H9 (cell line): ENCODE results near the gene GAGE10. TPM values are rescaled to one million over a fixed set of nuclear protein-coding genes. Genes with fewer than 3 reads are reported as not detected.

Experiments used
- DNase-seq: peaks from one replicate; pipeline ENCODE4 v3.0.0-alpha.2; 2017
- H2AFZ ChIP-seq: one replicate; pipeline ENCODE4 v1.6.1; 2013; ENCODE audit warnings: mild to moderate bottlenecking, low read length, control low read depth, moderate library complexity
- H2AK5ac ChIP-seq: 2 replicates; pipeline ENCODE4 v1.6.1; 2013; ENCODE audit warnings: low read length, control low read depth, mixed read lengths; ENCODE audit not compliant: insufficient read length
- H2BK120ac ChIP-seq: one replicate; pipeline ENCODE4 v1.6.1; 2013; ENCODE audit warnings: low read depth, mild to moderate bottlenecking, low read length, control low read depth, inconsistent platforms; ENCODE audit not compliant: poor library complexity, severe bottlenecking
- H2BK12ac ChIP-seq: 2 replicates; pipeline ENCODE4 v1.6.1; 2013; ENCODE audit warnings: low read length, control low read depth, mixed read lengths, low read depth; ENCODE audit not compliant: insufficient read length
- H2BK15ac ChIP-seq: 2 replicates; pipeline ENCODE4 v1.6.1; 2013; ENCODE audit warnings: low read depth, low read length, control low read depth
- H2BK20ac ChIP-seq: one replicate; pipeline ENCODE4 v1.6.1; 2013; ENCODE audit warnings: low read depth, mild to moderate bottlenecking, low read length, control low read depth, inconsistent platforms; ENCODE audit not compliant: poor library complexity, severe bottlenecking
- H2BK5ac ChIP-seq: 2 replicates; pipeline ENCODE4 v1.6.1; 2013; ENCODE audit warnings: low read length, control low read depth, mixed read lengths; ENCODE audit not compliant: insufficient read length
- H3K14ac ChIP-seq: 2 replicates; pipeline ENCODE4 v1.6.1; 2013; ENCODE audit warnings: low read length, control low read depth; ENCODE audit not compliant: insufficient read depth
- H3K18ac ChIP-seq: 2 replicates; pipeline ENCODE4 v1.6.1; 2013; ENCODE audit warnings: low read depth, mild to moderate bottlenecking, mixed read lengths, low read length, control low read depth; ENCODE audit not compliant: insufficient read length
- H3K23ac ChIP-seq: 2 replicates; pipeline ENCODE4 v1.6.1; 2013; ENCODE audit warnings: low read length, control low read depth, mixed read lengths, low read depth; ENCODE audit not compliant: insufficient read length
- H3K23me2 ChIP-seq: 2 replicates; pipeline ENCODE4 v1.6.1; 2013; ENCODE audit warnings: low read depth, mild to moderate bottlenecking, mixed read lengths, low read length, control low read depth; ENCODE audit not compliant: insufficient read length, poor library complexity, severe bottlenecking
- H3K27ac ChIP-seq: 2 replicates; pipeline ENCODE4 v1.5.1; 2013; ENCODE audit warnings: low read length, control low read depth, mixed read lengths, low read depth; ENCODE audit not compliant: insufficient read length
- H3K27me3 ChIP-seq: 2 replicates; pipeline ENCODE4 v1.6.1; 2013; ENCODE audit warnings: low read length, control low read depth, inconsistent platforms; ENCODE audit not compliant: insufficient read depth
- H3K4ac ChIP-seq: 2 replicates; pipeline ENCODE4 v1.6.1; 2013; ENCODE audit warnings: low read depth, mild to moderate bottlenecking, control low read depth, inconsistent platforms, low read length, moderate library complexity
- H3K4me1 ChIP-seq: 2 replicates; pipeline ENCODE4 v1.6.1; 2013; ENCODE audit warnings: low read length, control low read depth, inconsistent platforms; ENCODE audit not compliant: insufficient read depth
- H3K4me2 ChIP-seq: 2 replicates; pipeline ENCODE4 v1.6.1; 2013; ENCODE audit warnings: low read length, control low read depth, mixed read lengths; ENCODE audit not compliant: insufficient read length, insufficient read depth
- H3K56ac ChIP-seq: 2 replicates; pipeline ENCODE4 v1.6.1; 2013; ENCODE audit warnings: low read depth, mild to moderate bottlenecking, mixed read lengths, low read length, control low read depth; ENCODE audit not compliant: insufficient read length
- H3K79me1 ChIP-seq: 2 replicates; pipeline ENCODE4 v1.6.1; 2013; ENCODE audit warnings: low read depth, mild to moderate bottlenecking, moderate library complexity, low read length, control low read depth, inconsistent platforms; ENCODE audit not compliant: insufficient read depth, poor library complexity, severe bottlenecking
- H3K79me2 ChIP-seq: 2 replicates; pipeline ENCODE4 v1.6.1; 2013; ENCODE audit warnings: low read length, control low read depth, inconsistent platforms; ENCODE audit not compliant: insufficient read depth
- H3K9ac ChIP-seq: 2 replicates; pipeline ENCODE4 v1.6.1; 2013; ENCODE audit warnings: low read length, control low read depth, mixed read lengths; ENCODE audit not compliant: insufficient read length; ENCODE audit errors: extremely low read depth
- H3K9me3 ChIP-seq: one replicate; pipeline ENCODE4 v1.6.1; 2013; ENCODE audit warnings: low read depth, low read length, inconsistent platforms; ENCODE audit not compliant: control insufficient read depth
- H3T11ph ChIP-seq: one replicate; pipeline ENCODE4 v1.6.1; 2013; ENCODE audit warnings: mild to moderate bottlenecking, low read length, control low read depth, inconsistent platforms
- H4K20me1 ChIP-seq: one replicate; pipeline ENCODE4 v1.6.1; 2013; ENCODE audit not compliant: control insufficient read depth, insufficient read length, insufficient read depth
- H4K5ac ChIP-seq: 2 replicates; pipeline ENCODE4 v1.6.1; 2013; ENCODE audit warnings: low read depth, mild to moderate bottlenecking, mixed read lengths, low read length, control low read depth; ENCODE audit not compliant: insufficient read length
- H4K8ac ChIP-seq: replicated peaks from 2 replicates; pipeline ENCODE4 v1.6.1; 2013; ENCODE audit warnings: low read length, control low read depth, mixed read lengths, low read depth; ENCODE audit not compliant: insufficient read length
- H4K91ac ChIP-seq: 2 replicates; pipeline ENCODE4 v1.6.1; 2013; ENCODE audit warnings: low read depth, mild to moderate bottlenecking, moderate library complexity, mixed read lengths, low read length, control low read depth; ENCODE audit not compliant: insufficient read length
- H3K27ac Mint-ChIP-seq, 3 experiments: 2 replicates in 2 of 3; 3 replicates in 1 of 3; pipeline ENCODE4 v1.8.0; 2020 to 2021; ENCODE audit warnings: mixed read lengths in 3 of 3, mild to moderate bottlenecking in 1 of 3, moderate library complexity in 1 of 3
- H3K27me3 Mint-ChIP-seq: 2 replicates; pipeline ENCODE4 v1.8.0; 2021; ENCODE audit warnings: low read depth, mild to moderate bottlenecking, moderate library complexity, mixed read lengths
- H3K36me3 Mint-ChIP-seq, 3 experiments: 2 replicates in 2 of 3; 3 replicates in 1 of 3; pipeline ENCODE4 v1.8.0; 2020 to 2021; ENCODE audit warnings: low read depth in 3 of 3, mixed read lengths in 3 of 3; ENCODE audit not compliant: insufficient read depth in 1 of 3
- H3K4me1 Mint-ChIP-seq, 2 experiments: 2 replicates each; pipeline ENCODE4 v1.8.0; 2020; ENCODE audit warnings: mixed read lengths in 2 of 2
- H3K4me3 Mint-ChIP-seq, 2 experiments: 2 replicates in 1 of 2; 3 replicates in 1 of 2; pipeline ENCODE4 v1.8.0; 2020 to 2021; ENCODE audit warnings: mild to moderate bottlenecking in 2 of 2, mixed read lengths in 2 of 2, moderate library complexity in 1 of 2
- H3K9me3 Mint-ChIP-seq, 2 experiments: 2 replicates in 1 of 2; 3 replicates in 1 of 2; pipeline ENCODE4 v1.8.0; 2020; ENCODE audit warnings: mild to moderate bottlenecking in 2 of 2, mixed read lengths in 2 of 2, moderate library complexity in 1 of 2
- WGBS: extraction: QIAGEN DNeasy Blood & Tissue Kit; methylation state at CpG from one replicate; pipeline ENCODE4 v1.1.7; 2013; ENCODE audit warnings: missing lambda C conversion rate, low lambda C conversion rate, mixed read lengths; ENCODE audit not compliant: insufficient read length; ENCODE audit errors: extremely low coverage; 5-methylcytosine and 5-hydroxymethylcytosine counted together
- total RNA-seq: library from RNA; stranded (reverse); gene quantifications from 2 replicates; pipeline ENCODE4 v1.2.1, GENCODE V29; 2021
- TF ChIP-seq, protein P1 (sequence below): fragments of 200-600 bp; sonication (generic); conservative IDR thresholded peaks from 3 replicates; pipeline ENCODE4 v1.8.0; 2021; ENCODE audit warnings: antibody characterized with exemption, mild to moderate bottlenecking

Gene GAGE10
- total RNA-seq, 1 experiment from 2014 or later = not detected

DNA sequence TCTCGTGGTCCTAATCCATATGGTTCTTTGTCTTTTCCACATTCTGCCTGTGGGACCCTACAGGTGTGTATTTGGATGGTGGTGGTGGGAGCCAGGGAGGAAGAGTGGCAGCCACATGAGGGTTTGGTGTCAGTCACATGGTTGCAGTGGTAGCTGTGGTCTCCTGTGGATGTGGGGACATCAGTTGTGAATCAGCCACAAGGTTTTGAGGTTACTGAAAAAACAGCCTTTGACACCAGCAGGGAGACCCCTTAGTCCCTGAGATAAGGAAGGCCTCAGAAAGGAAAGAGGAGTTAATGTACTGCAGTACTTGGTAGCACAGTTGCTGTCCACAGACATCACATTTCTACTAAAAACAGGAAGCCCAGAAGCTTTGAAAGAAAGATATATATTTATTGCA is 15.8 kb upstream of the GAGE10 start:
- no peak overlapping the region for H3T11ph ChIP-seq
- no peak overlapping the region for H2BK5ac ChIP-seq
- no peak overlapping the region for H2AK5ac ChIP-seq
- peaks cover 60 to 72% of the 10 kb centered on the region in 2 experiments for H3K9me3 Mint-ChIP-seq
- H3K23me2 ChIP-seq = no peaks in the 10 kb centered on the region
- no peak for DNase-seq
- H3K9me3 ChIP-seq = peaks cover 24% of the 10 kb centered on the region
- H3K79me2 ChIP-seq = no peaks in the 10 kb centered on the region
- no peak overlapping the region for H2BK20ac ChIP-seq
- H3K27ac Mint-ChIP-seq = no peak overlapping the region
- H3K14ac ChIP-seq = no peak overlapping the region
- no peak overlapping the region for H4K8ac ChIP-seq
- H2AFZ ChIP-seq = no peak overlapping the region
- no peaks in the 10 kb centered on the region for H3K27me3 ChIP-seq
- no peak overlapping the region for H2BK12ac ChIP-seq
- H3K4me1 ChIP-seq = no peaks in the 10 kb centered on the region
- no peak overlapping the region for H4K91ac ChIP-seq
- H4K20me1 ChIP-seq = no peaks in the 10 kb centered on the region
- no peaks in the 10 kb centered on the region for H3K79me1 ChIP-seq
- H3K23ac ChIP-seq = no peak overlapping the region
- no CpG with 5 or more reads among the region's 1 CpG for WGBS
- peaks cover 2% of the 10 kb centered on the region for H3K27me3 Mint-ChIP-seq
- peaks cover 0 to 6% (median 1%) of the 10 kb centered on the region in 3 experiments; a peak in 6 of 7 replicates for H3K36me3 Mint-ChIP-seq
- no peak overlapping the region for H3K18ac ChIP-seq
- peaks cover 6 to 9% of the 10 kb centered on the region in 2 experiments for H3K4me1 Mint-ChIP-seq
- H2BK15ac ChIP-seq = no peak overlapping the region
- no peak overlapping the region for H3K56ac ChIP-seq
- no peak overlapping the region for H3K27ac ChIP-seq
- H3K4me3 Mint-ChIP-seq = no peak overlapping the region; a peak in 1 of 5 replicates
- H4K5ac ChIP-seq = no peak overlapping the region
- H2BK120ac ChIP-seq = no peak overlapping the region
- H3K9ac ChIP-seq = no peak overlapping the region
- no peak overlapping the region for H3K4ac ChIP-seq
- TF ChIP-seq, protein P1, sequence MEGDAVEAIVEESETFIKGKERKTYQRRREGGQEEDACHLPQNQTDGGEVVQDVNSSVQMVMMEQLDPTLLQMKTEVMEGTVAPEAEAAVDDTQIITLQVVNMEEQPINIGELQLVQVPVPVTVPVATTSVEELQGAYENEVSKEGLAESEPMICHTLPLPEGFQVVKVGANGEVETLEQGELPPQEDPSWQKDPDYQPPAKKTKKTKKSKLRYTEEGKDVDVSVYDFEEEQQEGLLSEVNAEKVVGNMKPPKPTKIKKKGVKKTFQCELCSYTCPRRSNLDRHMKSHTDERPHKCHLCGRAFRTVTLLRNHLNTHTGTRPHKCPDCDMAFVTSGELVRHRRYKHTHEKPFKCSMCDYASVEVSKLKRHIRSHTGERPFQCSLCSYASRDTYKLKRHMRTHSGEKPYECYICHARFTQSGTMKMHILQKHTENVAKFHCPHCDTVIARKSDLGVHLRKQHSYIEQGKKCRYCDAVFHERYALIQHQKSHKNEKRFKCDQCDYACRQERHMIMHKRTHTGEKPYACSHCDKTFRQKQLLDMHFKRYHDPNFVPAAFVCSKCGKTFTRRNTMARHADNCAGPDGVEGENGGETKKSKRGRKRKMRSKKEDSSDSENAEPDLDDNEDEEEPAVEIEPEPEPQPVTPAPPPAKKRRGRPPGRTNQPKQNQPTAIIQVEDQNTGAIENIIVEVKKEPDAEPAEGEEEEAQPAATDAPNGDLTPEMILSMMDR = no peak
- no peak overlapping the region for H3K4me2 ChIP-seq
